Subcutaneous adipose tissue (tissue), 4 donors: Measurements from ENCODE around the gene TRIM33. TPM values are rescaled to one million over a fixed set of nuclear protein-coding genes. Genes with fewer than 3 reads are reported as not detected.

Experiments used
- CTCF ChIP-seq: fragments of 450-650 bp; IDR thresholded peaks from one replicate; pipeline ENCODE4 v1.5.1; 2016; ENCODE audit warnings: low read depth, mild to moderate bottlenecking, control low read depth, antibody characterized with exemption, moderate library complexity
- total RNA-seq, 4 donors: library from RNA; depleted of rRNA; stranded (reverse); fragments of >200 nt; gene quantifications; one replicate each; pipeline ENCODE4 v1.1.0, GENCODE V29; 2016

TRIM33 gene
- total RNA-seq, 4 donors from 2014 or later: 36.2 to 44.3 (median 38.7) TPM

GRCh38 chr1:114512595-114513280, 1.7 kb upstream of the TRIM33 start:
- no peak for TF ChIP-seq CTCF

GRCh38 chr1:114510274-114511031, 550 bp downstream of the TRIM33 start:
- TF ChIP-seq CTCF: no peak

- TF ChIP-seq CTCF: no peak
These were observed 1.3 kb downstream of the TRIM33 start for GRCh38 chr1:114509596-114510273.

- TF ChIP-seq CTCF: no peak
These were observed 2.6 kb downstream of the TRIM33 start for GRCh38 chr1:114508386-114508898.

- TF ChIP-seq CTCF: no peak
These were observed 3.5 kb downstream of the TRIM33 start for GRCh38 chr1:114507513-114507912.

GRCh38 chr1:114505148-114505561, 5.8 kb downstream of the TRIM33 start:
- TF ChIP-seq CTCF: no peak

- TF ChIP-seq CTCF: no peak
These were observed 7.0 kb downstream of the TRIM33 start for GRCh38 chr1:114503916-114504422.
